ENCODE results near the gene SPDYE6.
"Not testable (repeated sequence)": the region's sequence is repeated elsewhere in the genome, so short reads cannot be mapped to it uniquely, and the experiment has no call there.

The SPDYE6 gene

GRCh38 chr7:102356344-102356743, at the start of gene SPDYE6:
TSS of gene SPDYE6 (minus strand) at chr7:102356444. CDS start at chr7:102356023, 421 bp downstream.
- DNase-seq = not testable (repeated sequence)

GRCh38 chr7:102404862-102405188, 48.6 kb upstream of the SPDYE6 start:
- not testable (repeated sequence) for DNase-seq

GRCh38 chr7:102404005-102404861, 48.0 kb upstream of the SPDYE6 start:
- DNase-seq = peak; percentile 22

- DNase-seq = no peak
Measured at GRCh38 chr7:102403563-102403962, 47.3 kb upstream of the SPDYE6 start.

GRCh38 chr7:102400360-102400759, 44.1 kb upstream of the SPDYE6 start:
- no peak for DNase-seq

- DNase-seq = no peak
Measured at GRCh38 chr7:102398543-102398942, 42.3 kb upstream of the SPDYE6 start.

- DNase-seq = no peak
Measured at GRCh38 chr7:102396710-102397019, 40.4 kb upstream of the SPDYE6 start.

- peak; percentile 80 for DNase-seq
Measured at GRCh38 chr7:102395873-102396709, 39.8 kb upstream of the SPDYE6 start, which contains the start of gene PRKRIP1. TSS of gene PRKRIP1 (plus strand) at chr7:102396363. CDS start at chr7:102396412, 49 bp downstream.

- no peak for DNase-seq
Measured at GRCh38 chr7:102395592-102395872, 39.3 kb upstream of the SPDYE6 start.

- DNase-seq = no peak
Measured at GRCh38 chr7:102393467-102393866, 37.2 kb upstream of the SPDYE6 start.

GRCh38 chr7:102392330-102392729, 36.1 kb upstream of the SPDYE6 start:
- no peak for DNase-seq

- DNase-seq = peak; percentile 63
Measured at GRCh38 chr7:102390697-102391484, 34.6 kb upstream of the SPDYE6 start.

- DNase-seq = no peak
Measured at GRCh38 chr7:102389810-102390209, 33.6 kb upstream of the SPDYE6 start.

- no peak for DNase-seq
Measured at GRCh38 chr7:102387064-102387463, 30.8 kb upstream of the SPDYE6 start.

GRCh38 chr7:102381696-102382425, 25.6 kb upstream of the SPDYE6 start:
- DNase-seq = not testable (repeated sequence)

- DNase-seq = not testable (repeated sequence)
Measured at GRCh38 chr7:102380837-102381236, 24.6 kb upstream of the SPDYE6 start.

- DNase-seq = no peak
Measured at GRCh38 chr7:102376964-102377466, 20.8 kb upstream of the SPDYE6 start.

- not testable (repeated sequence) for DNase-seq
Measured at GRCh38 chr7:102372796-102373195, 16.6 kb upstream of the SPDYE6 start.

- not testable (repeated sequence) for DNase-seq
Measured at GRCh38 chr7:102370038-102370437, 13.8 kb upstream of the SPDYE6 start.

- DNase-seq = not testable (repeated sequence)
Measured at GRCh38 chr7:102365390-102365789, 9.1 kb upstream of the SPDYE6 start.

GRCh38 chr7:102364394-102364886, 8.2 kb upstream of the SPDYE6 start:
- DNase-seq = not testable (repeated sequence)
